ENCODE results near the gene DEPDC1.
A peak's percentile ranks its signal among the peaks of the same experiment; 100 is the strongest.

DEPDC1 gene, protein sequence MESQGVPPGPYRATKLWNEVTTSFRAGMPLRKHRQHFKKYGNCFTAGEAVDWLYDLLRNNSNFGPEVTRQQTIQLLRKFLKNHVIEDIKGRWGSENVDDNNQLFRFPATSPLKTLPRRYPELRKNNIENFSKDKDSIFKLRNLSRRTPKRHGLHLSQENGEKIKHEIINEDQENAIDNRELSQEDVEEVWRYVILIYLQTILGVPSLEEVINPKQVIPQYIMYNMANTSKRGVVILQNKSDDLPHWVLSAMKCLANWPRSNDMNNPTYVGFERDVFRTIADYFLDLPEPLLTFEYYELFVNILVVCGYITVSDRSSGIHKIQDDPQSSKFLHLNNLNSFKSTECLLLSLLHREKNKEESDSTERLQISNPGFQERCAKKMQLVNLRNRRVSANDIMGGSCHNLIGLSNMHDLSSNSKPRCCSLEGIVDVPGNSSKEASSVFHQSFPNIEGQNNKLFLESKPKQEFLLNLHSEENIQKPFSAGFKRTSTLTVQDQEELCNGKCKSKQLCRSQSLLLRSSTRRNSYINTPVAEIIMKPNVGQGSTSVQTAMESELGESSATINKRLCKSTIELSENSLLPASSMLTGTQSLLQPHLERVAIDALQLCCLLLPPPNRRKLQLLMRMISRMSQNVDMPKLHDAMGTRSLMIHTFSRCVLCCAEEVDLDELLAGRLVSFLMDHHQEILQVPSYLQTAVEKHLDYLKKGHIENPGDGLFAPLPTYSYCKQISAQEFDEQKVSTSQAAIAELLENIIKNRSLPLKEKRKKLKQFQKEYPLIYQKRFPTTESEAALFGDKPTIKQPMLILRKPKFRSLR

DNA sequence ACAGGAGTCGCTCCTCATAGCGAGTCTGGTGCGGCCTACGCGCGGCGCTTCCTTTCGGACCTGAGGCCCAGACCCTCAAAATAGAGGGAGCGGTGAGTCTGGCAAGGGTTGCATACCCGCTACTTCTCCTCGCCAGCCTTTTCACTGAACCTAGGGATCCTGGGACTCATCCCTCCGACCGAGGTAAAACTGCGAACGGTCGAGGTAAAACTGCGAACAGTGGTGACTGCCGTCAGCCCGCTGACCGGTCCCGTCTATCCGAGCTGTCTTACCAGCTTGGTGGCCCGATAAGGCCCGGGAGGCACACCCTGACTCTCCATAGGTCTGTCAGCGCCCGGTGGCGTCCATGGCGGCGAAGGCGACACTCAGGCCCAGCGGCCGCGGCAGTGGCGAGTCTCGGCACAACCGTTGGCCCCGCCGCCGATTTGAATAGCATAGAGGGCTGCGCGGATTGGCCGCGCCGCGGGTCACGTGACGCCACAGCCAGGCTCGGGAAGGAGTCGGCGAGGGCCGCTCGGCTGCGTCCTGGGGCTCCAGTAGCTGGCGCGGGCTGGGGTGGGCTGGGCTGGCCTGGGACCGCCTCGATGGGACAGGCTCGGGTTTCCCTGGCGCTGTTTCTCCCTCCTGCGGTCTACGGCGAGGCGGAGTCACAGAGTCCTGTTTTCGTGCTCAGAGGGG, at the start of gene DEPDC1:
DEPDC1 (minus strand) TSS at position 403 of the 678 bp plus-strand sequence; CDS start at position 320, 83 bp downstream.
- TF ChIP-seq L3MBTL2 (conservative IDR thresholded peaks at IDR 0.05) = peak; percentile 82
- peak; percentile 41; the same call in 1 of the 2 replicates for TF ChIP-seq ELF4 (IDR thresholded peaks at IDR 0.05)
- TF ChIP-seq TARDBP (IDR thresholded peaks at IDR 0.05) = no peak
- no peak for TF ChIP-seq BHLHE40 (IDR thresholded peaks at IDR 0.05; ENCODE audit: borderline replicate concordance)
- TF ChIP-seq FOXM1 (IDR thresholded peaks at IDR 0.05; ENCODE audit: borderline replicate concordance) = peak; percentile 99
- POLR2A ChIA-PET = interaction anchor here (0.9 to 1.3 kb wide), 2 partner anchors 11 to 40 kb away, joined by 3 read pairs; no protein-coding TSS in a partner anchor
- CTCF ChIA-PET = interaction anchor here (0.7 kb wide), 1 partner anchor 17 kb away, joined by 3 read pairs; no protein-coding TSS in a partner anchor
- peak; percentile 99 for DNase-seq (ENCODE audit: extremely low spot score)

DNA sequence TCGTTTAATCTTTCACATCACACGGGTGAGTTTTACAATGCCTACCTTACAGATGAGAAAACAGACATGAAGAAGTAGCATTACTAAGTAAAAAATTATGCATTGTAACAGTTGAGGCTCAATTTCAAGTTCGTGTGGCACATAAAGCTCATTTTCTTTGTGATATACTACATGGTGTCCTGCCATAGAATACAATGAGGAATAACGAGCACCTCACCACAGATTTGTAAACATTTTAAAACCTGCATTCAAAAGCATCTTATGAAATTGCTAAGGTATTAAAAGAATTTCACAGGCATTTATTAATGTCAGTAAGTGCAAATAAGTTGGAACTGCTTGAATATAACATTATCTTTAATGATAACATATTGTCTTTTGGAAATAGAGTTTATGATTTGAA, 47.8 kb upstream of the DEPDC1 start:
- no peak for TF ChIP-seq NFRKB (IDR thresholded peaks at IDR 0.05)
- TF ChIP-seq FOXM1 (IDR thresholded peaks at IDR 0.05; ENCODE audit: borderline replicate concordance) = no peak
- no peak for TF ChIP-seq SUZ12 (IDR thresholded peaks at IDR 0.05)
- no peak for TF ChIP-seq ELF4 (IDR thresholded peaks at IDR 0.05)
- TF ChIP-seq, protein P1, sequence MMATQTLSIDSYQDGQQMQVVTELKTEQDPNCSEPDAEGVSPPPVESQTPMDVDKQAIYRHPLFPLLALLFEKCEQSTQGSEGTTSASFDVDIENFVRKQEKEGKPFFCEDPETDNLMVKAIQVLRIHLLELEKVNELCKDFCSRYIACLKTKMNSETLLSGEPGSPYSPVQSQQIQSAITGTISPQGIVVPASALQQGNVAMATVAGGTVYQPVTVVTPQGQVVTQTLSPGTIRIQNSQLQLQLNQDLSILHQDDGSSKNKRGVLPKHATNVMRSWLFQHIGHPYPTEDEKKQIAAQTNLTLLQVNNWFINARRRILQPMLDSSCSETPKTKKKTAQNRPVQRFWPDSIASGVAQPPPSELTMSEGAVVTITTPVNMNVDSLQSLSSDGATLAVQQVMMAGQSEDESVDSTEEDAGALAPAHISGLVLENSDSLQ (IDR thresholded peaks at IDR 0.05) = no peak
- no peak for TF ChIP-seq FOXK2 (IDR thresholded peaks at IDR 0.05)
- TF ChIP-seq HDGF (IDR thresholded peaks at IDR 0.05; ENCODE audit: borderline replicate concordance) = no peak
- TF ChIP-seq LEF1 (IDR thresholded peaks at IDR 0.05; ENCODE audit: borderline replicate concordance) = no peak
- no peak for TF ChIP-seq TARDBP (IDR thresholded peaks at IDR 0.05)
- TF ChIP-seq L3MBTL2 (conservative IDR thresholded peaks at IDR 0.05) = no peak
- no peak for TF ChIP-seq FOXA1 (IDR thresholded peaks at IDR 0.05)
- no peak for TF ChIP-seq ARNT (IDR thresholded peaks at IDR 0.05)
- no peak for TF ChIP-seq CTBP1 (IDR thresholded peaks at IDR 0.05; ENCODE audit: borderline replicate concordance)
- no peak for TF ChIP-seq ZNF384 (IDR thresholded peaks at IDR 0.05)
- no peak for TF ChIP-seq SP1 (IDR thresholded peaks at IDR 0.05)
- TF ChIP-seq BHLHE40 (IDR thresholded peaks at IDR 0.05; ENCODE audit: borderline replicate concordance) = no peak
- no peak for DNase-seq (ENCODE audit: extremely low spot score)
- ChIA-PET POLR2A (no interaction called here), CTCF (no interaction called here)

DNA sequence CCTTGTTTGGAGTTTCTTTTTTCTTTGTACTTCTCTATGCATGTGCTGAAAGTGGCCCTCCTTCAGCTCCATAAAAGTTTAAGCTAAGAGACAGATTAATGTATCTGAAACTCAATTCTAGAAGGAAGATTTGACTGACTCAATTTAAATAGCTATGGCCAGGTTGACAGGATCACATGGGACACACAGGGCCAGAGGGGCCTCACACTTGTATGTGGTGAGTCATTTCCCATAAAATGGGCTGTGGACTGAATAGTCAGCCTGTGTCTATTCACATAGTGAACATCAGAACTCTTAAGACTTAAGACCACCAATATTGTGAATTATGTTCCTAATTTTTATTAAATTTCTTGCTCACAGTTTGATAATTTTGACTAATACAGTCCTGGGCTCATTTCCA, 45.7 kb upstream of the DEPDC1 start:
- no peak for DNase-seq (ENCODE audit: extremely low spot score)
- ChIA-PET CTCF (no interaction called here), POLR2A (no interaction called here)
- no peak for TF ChIP-seq FOXM1 (IDR thresholded peaks at IDR 0.05; ENCODE audit: borderline replicate concordance)
- no peak for TF ChIP-seq FOXA1 (IDR thresholded peaks at IDR 0.05)
- TF ChIP-seq HDGF (IDR thresholded peaks at IDR 0.05; ENCODE audit: borderline replicate concordance) = no peak
- no peak for TF ChIP-seq LEF1 (IDR thresholded peaks at IDR 0.05; ENCODE audit: borderline replicate concordance)
- TF ChIP-seq ARNT (IDR thresholded peaks at IDR 0.05) = no peak
- TF ChIP-seq FOXK2 (IDR thresholded peaks at IDR 0.05) = no peak
- TF ChIP-seq L3MBTL2 (conservative IDR thresholded peaks at IDR 0.05) = no peak
- no peak for TF ChIP-seq ZNF384 (IDR thresholded peaks at IDR 0.05)
- no peak for TF ChIP-seq ELF4 (IDR thresholded peaks at IDR 0.05)
- TF ChIP-seq, protein P1 (IDR thresholded peaks at IDR 0.05) = no peak
- TF ChIP-seq TARDBP (IDR thresholded peaks at IDR 0.05) = no peak
- TF ChIP-seq SP1 (IDR thresholded peaks at IDR 0.05) = no peak
- TF ChIP-seq SUZ12 (IDR thresholded peaks at IDR 0.05) = no peak
- no peak for TF ChIP-seq BHLHE40 (IDR thresholded peaks at IDR 0.05; ENCODE audit: borderline replicate concordance)
- TF ChIP-seq CTBP1 (IDR thresholded peaks at IDR 0.05; ENCODE audit: borderline replicate concordance) = no peak

DNA sequence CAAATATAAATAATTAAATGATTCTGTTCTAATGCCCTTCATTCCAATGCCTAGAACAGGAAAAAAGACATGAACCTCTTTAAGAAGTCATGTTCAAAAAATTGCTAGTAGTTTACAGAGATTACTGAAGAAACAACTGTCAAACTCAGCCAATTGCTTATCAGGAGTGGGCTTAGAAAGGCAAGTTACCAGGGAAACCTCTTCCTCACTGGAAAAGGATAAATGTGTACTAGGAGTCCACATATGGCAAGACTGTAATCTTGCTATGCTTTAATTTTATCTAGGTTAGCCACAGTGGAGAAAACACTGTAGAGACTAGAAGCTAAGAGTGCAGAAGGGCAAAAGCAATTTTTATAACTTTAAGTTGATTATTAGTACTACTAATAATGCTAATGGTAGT, 42.1 kb upstream of the DEPDC1 start:
- ChIA-PET POLR2A (no interaction called here), CTCF (no interaction called here)
- no peak for TF ChIP-seq FOXA1 (IDR thresholded peaks at IDR 0.05)
- no peak for TF ChIP-seq ZNF384 (IDR thresholded peaks at IDR 0.05)
- no peak for TF ChIP-seq NFRKB (IDR thresholded peaks at IDR 0.05)
- no peak for TF ChIP-seq FOXM1 (IDR thresholded peaks at IDR 0.05; ENCODE audit: borderline replicate concordance)
- TF ChIP-seq ELF4 (IDR thresholded peaks at IDR 0.05) = no peak
- no peak for TF ChIP-seq BHLHE40 (IDR thresholded peaks at IDR 0.05; ENCODE audit: borderline replicate concordance)
- no peak for TF ChIP-seq ARNT (IDR thresholded peaks at IDR 0.05)
- no peak for TF ChIP-seq TARDBP (IDR thresholded peaks at IDR 0.05)
- no peak for TF ChIP-seq SUZ12 (IDR thresholded peaks at IDR 0.05)
- no peak for TF ChIP-seq HDGF (IDR thresholded peaks at IDR 0.05; ENCODE audit: borderline replicate concordance)
- no peak for TF ChIP-seq SP1 (IDR thresholded peaks at IDR 0.05)
- no peak for TF ChIP-seq FOXK2 (IDR thresholded peaks at IDR 0.05)
- TF ChIP-seq CTBP1 (IDR thresholded peaks at IDR 0.05; ENCODE audit: borderline replicate concordance) = no peak
- TF ChIP-seq LEF1 (IDR thresholded peaks at IDR 0.05; ENCODE audit: borderline replicate concordance) = no peak
- no peak for TF ChIP-seq L3MBTL2 (conservative IDR thresholded peaks at IDR 0.05)
- DNase-seq (ENCODE audit: extremely low spot score) = no peak

DNA sequence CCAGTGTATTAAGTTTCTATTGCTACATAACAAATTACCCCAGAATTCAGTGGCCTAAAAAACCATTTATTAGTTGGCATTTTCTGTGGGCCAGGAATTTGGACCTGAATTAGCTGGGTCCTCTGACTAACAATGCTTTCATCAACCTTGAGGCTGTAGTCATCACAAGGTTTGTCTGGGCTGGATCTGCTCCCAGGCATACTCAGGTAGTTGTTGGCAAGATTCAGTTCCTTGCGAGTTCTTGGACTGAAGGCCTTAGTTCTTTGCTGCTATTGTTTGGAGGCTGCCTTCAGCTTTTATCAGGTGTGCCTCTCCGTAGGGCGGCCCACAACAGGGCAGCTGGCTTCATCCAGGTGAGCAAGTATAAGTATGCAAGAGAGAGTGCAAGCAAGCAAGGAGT, 31.4 kb upstream of the DEPDC1 start:
- no peak for DNase-seq (ENCODE audit: extremely low spot score)
- TF ChIP-seq TARDBP (IDR thresholded peaks at IDR 0.05) (no peak), FOXM1 (IDR thresholded peaks at IDR 0.05; ENCODE audit: borderline replicate concordance) (no peak), LEF1 (IDR thresholded peaks at IDR 0.05; ENCODE audit: borderline replicate concordance) (no peak), SUZ12 (IDR thresholded peaks at IDR 0.05) (no peak), ZNF384 (IDR thresholded peaks at IDR 0.05) (no peak), FOXA1 (IDR thresholded peaks at IDR 0.05) (no peak), FOXK2 (IDR thresholded peaks at IDR 0.05) (no peak), BHLHE40 (IDR thresholded peaks at IDR 0.05; ENCODE audit: borderline replicate concordance) (no peak), L3MBTL2 (conservative IDR thresholded peaks at IDR 0.05) (no peak), SP1 (IDR thresholded peaks at IDR 0.05) (no peak), HDGF (IDR thresholded peaks at IDR 0.05; ENCODE audit: borderline replicate concordance) (no peak), NFRKB (IDR thresholded peaks at IDR 0.05) (no peak), ARNT (IDR thresholded peaks at IDR 0.05) (no peak), ELF4 (IDR thresholded peaks at IDR 0.05) (no peak), CTBP1 (IDR thresholded peaks at IDR 0.05; ENCODE audit: borderline replicate concordance) (no peak)
- TF ChIP-seq, protein P1 (IDR thresholded peaks at IDR 0.05) = no peak
- CTCF ChIA-PET = no interaction called here
- POLR2A ChIA-PET = no interaction called here

Measured in HEK293T (cell line).